ENCODE results near the gene LRRC27.

The LRRC27 gene

DNA sequence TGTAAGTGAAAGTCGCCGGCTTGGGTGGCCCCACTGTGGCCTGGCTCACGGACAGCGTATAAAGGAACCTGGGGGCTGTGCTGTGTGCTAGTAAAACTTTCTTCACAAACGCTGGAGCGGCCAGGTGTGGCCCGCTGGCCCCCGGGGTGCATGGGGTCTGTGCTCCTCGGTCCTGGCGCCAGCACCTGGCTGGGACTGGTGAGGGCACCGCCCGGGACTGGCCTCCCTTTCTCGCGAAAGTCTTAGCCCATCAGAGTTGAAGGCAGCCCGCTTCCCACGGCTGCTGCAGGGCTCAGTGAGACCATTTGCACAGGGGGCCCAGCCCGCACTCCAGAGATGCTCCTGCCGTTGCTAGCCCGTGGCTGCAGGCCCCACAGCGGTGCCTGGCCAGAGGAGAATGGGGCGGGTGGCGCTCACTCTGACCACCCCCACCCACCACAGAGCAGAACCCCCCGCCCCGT lies 70.8 kb downstream of the LRRC27 start:
- no peak for DNase-seq

DNA sequence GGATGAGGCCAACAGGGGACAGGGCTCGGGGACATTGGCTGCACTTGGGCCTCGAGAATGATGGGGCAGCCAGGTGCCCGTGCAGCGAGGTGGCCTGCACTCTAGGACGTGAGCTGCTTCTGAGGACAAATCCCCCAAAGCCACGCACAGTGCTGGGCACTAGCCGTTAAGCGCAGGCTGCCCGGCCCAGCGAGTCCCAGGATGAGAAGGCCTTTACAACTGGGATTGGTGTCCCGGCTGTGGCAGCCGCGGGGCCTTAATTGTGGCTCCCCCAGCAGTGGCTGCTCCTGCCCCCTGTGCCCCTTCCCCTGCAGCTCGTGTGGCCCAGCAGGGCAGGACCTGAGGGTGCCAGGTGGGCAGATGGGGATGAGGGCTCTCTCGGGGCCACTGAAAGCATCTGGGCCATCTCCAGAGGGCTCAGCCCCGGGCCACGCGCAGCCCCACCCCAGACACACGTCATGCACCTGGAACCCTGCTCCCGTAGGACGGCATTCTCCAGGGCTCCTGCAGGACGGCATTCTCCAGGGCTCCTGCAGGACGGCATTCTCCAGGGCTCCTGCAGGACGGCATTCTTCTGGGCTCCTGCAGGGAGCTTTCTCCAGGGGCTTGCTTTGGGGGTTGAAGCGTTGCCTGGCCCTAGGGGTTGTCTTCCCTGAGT lies 71.6 kb downstream of the LRRC27 start:
- DNase-seq, result no peak

GRCh38 chr10:132404169-132404880 lies 72.3 kb downstream of the LRRC27 start:
- DNase-seq, result no peak

DNA sequence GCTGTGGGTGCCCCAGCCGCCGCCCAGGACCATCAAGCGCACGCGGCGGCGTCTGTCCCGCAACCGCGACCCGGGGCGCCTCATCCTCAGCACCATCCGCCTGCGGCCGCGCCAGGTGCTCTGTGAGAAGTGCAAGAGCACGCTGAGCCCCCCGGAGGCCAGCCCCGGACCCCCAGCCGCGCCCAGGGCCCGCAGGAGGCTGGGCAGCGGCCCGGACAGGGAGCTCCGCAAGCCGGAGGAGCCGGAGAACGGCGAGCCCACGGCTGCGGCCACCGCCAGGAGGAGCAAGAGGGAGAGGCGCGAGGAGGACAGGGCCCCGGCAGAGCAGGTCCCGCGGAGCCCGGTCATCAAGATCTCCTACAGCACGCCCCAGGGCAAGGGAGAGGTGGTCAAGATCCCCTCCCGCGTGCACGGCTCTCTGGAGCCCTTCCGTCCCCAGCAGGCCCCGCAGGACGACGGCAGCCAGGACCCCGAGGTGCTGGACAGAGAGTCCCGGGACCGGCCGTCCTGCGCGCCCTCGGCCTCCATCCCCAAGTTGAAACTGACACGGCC lies 73.0 kb downstream of the LRRC27 start:
- no peak for DNase-seq

DNA sequence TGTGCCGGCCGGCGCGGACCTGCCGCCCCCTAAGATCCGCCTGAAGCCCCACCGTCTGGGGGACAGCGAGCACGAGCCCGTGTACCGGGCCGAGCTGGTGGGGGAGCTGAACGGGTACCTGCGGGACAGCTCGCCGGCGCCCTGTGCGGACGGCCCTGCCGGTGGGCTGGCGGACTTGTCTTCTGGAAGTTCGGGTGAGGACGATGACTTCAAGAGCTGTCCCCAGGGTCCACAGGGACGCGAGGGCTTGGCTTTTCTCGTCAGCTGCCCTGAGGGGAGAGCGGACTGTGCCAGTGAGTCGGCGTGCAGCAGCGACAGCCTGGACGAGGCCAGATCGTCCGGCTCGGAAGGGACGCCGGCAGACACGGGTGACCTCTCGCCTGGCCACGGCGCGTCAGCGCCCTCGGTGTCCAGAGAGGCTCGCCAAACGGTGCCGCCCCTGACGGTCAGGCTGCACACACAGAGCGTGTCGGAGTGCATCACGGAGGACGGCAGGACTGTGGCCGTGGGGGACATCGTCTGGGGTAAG lies 73.5 kb downstream of the LRRC27 start:
- no peak for DNase-seq

GRCh38 chr10:132406181-132406580 lies 74.2 kb downstream of the LRRC27 start:
- no peak for DNase-seq

DNA sequence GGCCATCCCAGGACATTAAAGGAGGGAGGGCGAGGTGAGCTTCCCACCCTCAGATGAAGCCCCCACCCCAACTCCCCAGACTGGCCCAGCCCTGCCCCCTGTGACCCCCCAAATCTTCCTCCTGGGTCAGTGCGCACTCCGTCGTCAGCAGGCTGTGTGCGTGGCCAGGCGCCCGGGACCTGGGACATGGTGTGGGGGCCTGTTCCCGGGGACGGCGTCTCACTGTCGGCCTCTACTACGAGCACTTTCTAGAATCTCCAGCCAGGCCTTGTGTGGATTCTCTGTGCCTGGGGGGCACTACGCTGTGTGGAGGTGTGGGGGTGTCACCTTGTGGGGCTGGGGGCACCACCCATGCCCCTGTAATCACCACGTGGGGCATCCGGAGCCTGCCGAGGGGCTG lies 74.8 kb downstream of the LRRC27 start:
- no peak for DNase-seq

DNA sequence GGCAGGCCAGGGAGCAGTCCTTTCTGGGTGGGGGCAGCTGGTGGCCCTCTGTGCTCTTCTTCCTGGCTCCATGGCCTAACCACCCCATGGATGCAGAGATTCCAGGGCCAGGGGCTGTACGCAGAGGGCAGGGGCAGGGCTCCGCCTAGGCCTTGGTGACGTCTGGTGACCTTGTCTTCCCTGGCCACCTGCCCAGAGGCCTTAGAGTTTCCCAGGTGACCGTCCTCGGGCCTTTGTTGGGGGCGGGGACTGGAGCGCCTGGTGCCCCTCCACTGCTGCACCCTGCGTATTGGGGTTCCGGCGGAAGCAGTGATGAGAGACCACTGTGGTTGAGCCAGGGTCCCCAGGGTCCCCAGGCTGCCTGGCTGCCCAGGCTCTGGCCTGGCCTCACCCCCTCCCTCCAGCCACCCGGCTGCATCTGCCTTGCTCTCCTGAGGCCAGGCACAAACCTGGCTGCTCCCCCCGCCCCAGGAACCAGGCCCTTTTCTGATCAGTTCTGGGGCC lies 75.3 kb downstream of the LRRC27 start:
- DNase-seq, result no peak

DNA sequence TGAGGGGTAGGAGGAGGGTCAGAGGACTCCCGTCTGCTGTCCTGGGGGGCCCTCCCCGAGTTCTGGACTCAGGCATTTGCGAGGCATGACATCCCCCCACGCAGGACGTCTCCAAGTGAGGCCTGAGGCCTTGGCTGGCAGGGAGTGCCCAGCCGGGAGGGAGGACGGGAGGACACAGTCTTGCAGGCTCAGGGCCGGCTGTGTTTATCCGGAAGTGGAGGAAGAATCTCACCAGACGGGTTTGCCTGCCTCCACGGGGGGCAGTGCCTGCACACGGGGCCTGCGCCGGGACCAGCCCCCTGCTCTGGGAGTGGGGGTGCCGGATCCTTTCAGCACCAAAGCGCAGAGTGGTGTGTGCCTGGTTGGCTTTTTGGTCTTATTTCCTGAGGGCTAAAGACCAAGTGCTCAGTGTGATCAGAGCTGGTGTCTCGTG lies 75.9 kb downstream of the LRRC27 start:
- peak in 3 of 14 donors; percentile 28 to 46 (median 37) for DNase-seq

GRCh38 chr10:132408367-132408781 lies 76.4 kb downstream of the LRRC27 start:
- no peak for DNase-seq

DNA sequence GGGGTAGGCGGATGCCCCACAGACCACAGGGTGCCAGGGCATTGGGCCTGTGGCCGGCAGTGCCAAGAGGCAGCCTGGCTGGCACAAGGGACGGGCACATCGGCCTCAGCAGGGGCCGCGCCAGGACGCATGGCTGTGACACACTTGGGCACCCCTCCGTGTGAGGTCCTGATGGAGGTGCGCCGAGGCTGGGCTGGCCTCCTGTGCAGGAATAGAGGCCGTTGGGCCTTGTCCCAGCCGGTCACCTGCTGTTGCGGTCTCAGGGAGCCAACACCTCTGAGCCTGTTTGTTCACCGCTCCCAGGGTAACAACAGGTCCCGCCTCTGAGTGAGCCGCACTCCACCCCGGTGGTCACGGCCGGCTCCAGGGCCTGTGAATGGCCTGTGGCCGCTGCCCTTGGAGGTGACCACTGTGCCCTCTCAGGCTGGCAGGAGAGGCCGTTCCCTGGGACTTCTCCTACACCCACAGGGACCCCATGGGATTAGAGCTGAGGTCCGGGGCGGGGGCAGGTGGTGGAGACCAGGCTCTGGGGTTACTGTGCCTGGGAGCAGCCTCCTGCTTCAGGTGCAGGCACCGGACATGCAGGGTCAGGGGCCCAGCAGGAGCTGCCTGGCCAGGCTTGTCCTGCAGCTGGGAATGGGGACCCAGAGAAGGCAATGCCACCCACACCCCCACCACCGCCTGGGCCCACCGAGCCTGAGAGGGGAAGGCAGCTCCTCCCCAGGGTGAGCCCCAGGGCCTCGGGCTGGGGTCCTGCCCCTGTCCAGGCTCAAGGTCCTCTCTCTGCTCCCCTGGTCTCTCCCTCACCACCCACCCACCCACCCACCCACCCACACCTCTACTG lies 77.1 kb downstream of the LRRC27 start:
- DNase-seq, result no peak

DNA sequence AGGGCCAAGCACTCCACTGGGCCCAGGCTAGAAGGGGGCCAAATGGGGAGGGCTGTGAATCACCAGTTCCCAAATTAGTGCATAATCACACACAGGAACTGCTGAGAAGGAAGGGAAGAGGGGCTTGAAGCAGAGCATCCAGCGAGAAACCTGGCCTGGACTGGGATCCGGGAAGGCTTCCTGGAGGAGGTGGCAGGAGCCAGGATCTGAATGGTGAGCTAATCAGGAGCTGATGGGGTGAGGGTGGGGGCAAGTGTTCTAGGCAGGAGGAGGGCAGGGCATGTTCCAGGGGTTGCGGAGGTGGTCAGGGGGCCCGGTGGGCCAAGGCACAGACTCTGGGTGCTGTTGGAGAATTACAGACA lies 77.7 kb downstream of the LRRC27 start:
- no peak for DNase-seq

GRCh38 chr10:132410056-132410778 lies 78.2 kb downstream of the LRRC27 start:
- DNase-seq, result no peak

DNA sequence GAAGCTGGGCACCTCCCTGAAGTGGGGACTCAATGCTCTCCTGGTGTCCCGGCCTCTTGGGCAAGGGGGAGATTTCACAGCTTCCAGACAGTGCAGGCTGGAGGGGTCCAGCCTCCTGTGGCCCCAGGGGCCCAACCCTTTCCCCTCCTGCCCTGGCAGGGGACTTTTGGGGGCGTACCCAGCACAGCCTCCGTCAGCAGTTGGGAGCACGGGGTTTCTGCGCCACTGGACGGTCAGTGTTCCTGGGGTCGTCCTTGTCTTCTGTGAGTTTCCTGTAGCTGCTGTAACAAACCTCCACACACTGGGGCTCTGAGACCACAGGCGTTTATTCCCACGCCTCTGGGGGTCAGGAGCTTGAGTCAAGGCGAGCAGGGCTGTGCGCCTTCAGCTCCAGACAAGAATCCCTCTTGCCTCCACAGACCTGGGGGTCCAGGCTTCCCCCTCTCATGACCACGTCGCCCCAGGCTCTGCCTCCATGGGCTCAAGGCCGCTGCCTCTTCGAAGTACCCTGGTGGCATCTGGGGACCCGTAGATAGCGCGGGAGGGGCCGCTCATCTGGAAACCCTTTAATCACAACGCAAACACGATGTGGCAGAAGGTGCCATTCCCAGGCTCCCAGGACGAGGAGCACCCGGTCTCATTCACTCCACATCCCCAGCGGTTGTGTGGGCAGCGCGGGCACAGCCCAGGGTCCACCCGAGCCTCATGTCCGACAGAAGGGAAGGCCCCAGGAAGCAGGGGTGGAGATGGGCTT lies 79.0 kb downstream of the LRRC27 start:
- no peak for DNase-seq

- DNase-seq, result peak in 3 of 14 donors; percentile 26 to 42 (median 31)
These were observed 79.7 kb downstream of the LRRC27 start for GRCh38 chr10:132411561-132412253.

GRCh38 chr10:132412316-132413192 lies 80.6 kb downstream of the LRRC27 start:
- no peak for DNase-seq

DNA sequence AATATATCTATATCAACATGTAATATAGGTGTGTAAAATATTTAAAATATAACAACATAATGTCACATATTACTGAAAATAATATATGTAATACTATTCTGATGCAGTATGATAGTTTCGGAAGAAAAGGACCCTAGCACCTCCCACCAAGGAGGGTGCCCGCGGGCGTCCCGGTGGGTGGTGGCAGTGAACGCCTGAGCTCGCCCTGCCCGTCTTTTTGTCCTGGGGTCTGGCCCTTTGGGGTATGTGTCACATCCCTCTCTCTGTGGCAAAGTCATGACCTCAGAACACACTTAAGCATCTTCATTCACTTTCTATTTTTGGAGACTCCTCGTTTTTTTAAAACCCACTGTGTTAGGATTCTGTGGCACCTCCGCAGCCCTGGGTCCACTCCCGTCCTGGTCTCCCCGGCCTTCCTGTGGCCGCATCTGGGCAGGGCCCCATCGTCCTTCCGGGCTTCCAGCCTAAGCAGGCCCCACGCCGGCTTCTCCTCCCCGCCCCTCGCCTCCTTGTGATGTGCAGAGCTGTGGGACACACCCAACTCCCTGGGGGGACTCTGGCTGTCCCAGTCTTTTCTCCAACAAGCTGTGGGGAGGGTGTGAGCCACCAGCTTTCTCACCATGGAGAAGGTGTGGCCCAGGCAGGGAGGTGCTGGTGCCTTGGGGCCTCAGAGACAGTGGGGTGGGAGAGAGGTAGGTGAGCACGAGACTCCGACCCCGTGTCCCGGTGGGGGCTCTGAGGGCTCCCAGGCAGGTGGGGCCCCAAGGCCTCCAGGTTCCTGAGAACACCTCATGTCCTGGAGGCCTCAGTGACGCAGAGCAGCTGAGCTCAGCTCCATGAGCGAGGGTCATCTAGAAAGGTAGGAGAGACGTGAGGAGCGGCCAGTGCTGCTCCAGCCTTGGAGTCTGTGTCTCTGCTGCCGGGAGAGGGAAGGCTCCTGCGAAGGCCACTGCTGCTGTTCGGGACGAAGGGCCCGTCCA lies 81.5 kb downstream of the LRRC27 start:
- no peak for DNase-seq

- DNase-seq, result no peak
These were observed 82.5 kb downstream of the LRRC27 start for GRCh38 chr10:132414402-132415016.

Measured in C1 segment of cervical spinal cord (tissue), 14 donors.